Stimulated activated CD8-positive, alpha-beta memory T cell treated with anti-CD3 and anti-CD28 coated beads, Interleukin-4, amount 100 ng/mL, for 24 hours (primary cell): ENCODE measurements around the gene MTG2.

Experiments used
- DNase-seq: peaks from one replicate; pipeline ENCODE4 v3.0.0-alpha.2; 2020; ENCODE audit warnings: low read depth

The MTG2 gene

DNA sequence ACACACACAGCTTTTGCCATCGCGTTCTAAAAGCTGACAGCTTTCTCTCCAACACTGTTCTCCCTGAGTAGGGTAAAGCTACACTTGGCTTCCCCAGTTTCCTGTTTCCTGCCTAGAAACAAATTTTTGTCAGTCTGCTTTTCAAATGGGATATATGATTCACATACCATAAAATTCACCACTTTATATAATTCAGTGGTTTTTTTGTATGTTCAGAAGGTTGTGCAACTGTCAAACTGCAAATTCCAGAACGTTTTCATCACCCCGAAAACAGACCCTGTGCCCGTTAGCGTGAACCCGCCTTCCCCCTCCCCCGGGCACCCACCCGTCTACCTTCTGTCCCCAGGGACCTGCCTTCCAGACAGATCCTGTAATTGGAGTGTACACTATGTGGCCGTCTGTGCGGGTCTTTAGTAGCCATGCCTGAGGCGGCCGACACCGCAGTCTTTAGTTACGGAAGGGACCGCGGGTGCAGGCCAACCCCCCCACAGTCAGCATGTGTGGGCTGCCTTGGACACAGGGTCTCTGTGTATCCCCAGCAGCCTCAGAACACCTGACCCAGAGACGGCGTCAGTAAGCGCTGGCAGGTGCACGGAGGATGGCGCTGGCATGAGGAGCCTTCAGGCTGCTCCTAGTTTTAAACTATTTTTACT lies 20.7 kb downstream of the MTG2 start:
- DNase-seq: no peak

DNA sequence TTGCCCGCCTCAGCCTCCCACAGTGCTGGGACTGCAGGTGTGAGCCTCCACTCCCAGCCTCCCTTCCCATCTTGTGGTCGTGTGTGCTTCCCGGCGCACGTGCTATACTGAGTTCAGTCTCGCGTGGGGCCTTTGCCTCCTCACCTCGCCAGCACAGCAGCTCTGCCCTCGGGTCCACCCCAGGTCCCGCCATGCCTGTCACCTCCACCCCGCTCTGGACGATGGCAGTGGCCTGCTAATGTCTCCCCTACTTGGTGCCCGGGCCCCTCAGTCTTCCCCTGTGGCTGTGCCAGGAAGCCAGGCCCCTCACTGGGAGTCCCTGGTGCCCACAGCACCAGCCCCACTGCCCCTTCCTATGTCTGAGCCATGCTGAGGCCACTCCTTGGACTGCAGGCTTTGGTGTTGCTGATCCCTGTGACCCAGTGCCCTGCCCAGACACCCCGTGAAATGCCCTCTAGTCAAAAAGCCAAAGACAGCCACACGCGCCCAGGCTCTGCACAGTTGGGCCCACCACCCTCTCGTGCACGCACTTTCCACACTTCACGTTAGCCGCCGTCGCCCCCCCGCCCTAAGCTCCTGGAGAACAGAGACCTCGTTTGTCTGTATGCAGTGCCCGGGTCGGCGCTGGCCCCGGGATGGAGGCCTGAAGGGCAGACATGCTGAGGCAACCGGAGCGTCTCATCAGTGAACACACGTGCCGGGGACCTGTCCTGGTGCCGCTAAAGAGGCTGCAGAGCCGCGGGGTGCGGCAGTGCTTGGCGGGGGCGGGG lies 23.0 kb downstream of the MTG2 start:
- no peak for DNase-seq

DNA sequence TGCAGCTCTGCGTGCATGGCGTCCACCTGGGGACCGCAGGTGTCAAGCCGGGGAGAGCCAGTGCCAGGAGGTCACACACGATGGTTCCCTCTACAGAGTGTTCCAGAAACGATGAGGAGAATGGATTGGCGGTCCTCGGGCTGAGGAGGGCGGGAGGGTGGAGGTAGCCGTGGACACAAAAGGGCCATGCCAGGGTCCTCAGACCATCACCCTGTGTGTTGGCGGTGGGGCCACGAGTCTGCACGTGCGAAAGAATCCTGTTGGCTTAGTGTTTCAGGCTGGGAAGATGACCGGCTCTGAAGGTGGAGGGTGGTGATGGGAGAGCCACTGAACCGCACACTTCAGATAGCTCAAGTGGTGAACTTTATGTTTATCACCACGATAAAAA lies 23.6 kb downstream of the MTG2 start:
- DNase-seq: no peak

- no peak for DNase-seq
Measured at GRCh38 chr20:62208061-62208794, 25.4 kb downstream of the MTG2 start.

GRCh38 chr20:62208795-62209755 lies 26.2 kb downstream of the MTG2 start:
- DNase-seq: no peak

DNA sequence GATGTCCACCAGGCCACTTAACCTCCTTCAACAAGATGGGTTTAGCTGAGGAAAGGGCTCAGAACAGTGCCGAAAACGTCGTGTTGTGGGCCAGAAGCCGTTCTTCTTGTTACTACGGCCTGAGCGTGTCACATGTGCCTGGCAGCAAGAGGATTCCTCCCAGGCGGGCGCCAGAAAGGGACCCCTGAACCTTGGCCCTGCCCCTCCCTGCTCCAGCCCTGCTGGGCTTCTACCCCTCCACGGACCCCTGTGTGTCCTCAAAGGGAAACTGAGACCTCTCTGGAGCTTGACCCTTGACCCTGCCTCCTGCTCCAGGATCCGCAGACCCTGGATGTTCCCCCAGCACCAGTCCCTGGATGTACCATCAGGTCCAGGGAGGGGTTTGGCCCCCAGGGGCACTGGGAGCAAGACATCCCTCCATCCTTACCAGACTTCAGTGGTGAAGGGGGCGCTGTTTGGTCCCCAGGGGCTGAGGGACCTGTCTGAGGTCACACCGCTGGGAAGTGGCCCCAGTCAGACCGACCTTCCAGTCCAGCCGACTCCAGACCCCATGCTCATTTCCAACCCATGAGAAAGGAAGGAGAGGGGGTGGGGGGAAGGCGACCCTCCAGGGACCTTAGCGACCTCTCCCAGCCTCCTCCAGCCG lies 27.1 kb downstream of the MTG2 start:
- DNase-seq: no peak

DNA sequence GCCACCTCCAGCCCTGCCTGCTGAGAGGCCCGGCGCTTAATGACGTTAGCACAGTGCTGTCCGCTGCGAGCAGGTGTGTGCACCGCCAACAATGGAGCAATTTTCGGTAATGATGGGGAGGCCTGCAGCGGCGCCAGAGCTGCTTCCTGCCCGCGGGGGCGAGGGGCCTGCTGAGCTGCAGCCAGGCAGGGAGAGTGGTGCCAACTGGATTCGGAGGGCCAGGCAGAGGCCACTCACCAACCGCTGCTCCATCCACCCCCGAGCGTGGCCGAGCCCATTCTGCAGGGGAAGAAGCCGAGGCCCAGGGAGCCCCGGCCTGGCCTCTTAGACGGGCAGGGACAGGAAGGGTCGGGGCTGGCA lies 27.6 kb downstream of the MTG2 start:
- DNase-seq: no peak

- DNase-seq: no peak
Measured at GRCh38 chr20:62211216-62211615, 28.4 kb downstream of the MTG2 start.

GRCh38 chr20:62211769-62212288 lies 29.0 kb downstream of the MTG2 start:
- DNase-seq: no peak

DNA sequence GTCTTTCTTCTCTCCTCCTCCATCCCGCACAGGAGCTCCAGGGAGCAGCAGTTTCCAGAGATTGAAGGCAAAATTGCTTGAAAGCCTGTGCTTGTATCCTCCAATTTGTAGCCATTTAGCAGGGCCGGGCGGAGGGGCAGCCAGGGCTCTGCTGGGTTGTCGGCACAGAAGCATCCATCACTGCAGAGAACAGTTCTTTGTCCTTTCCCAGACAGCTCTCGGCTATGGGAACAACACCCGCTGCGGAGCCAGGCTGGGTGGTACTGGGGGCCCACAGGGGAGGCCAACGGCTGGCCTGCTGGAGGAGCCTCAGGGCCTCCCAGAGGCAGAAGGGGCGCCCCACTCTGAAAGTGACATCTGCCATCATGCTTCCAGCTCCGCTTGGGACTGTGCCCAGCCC lies 29.5 kb downstream of the MTG2 start:
- no peak for DNase-seq

DNA sequence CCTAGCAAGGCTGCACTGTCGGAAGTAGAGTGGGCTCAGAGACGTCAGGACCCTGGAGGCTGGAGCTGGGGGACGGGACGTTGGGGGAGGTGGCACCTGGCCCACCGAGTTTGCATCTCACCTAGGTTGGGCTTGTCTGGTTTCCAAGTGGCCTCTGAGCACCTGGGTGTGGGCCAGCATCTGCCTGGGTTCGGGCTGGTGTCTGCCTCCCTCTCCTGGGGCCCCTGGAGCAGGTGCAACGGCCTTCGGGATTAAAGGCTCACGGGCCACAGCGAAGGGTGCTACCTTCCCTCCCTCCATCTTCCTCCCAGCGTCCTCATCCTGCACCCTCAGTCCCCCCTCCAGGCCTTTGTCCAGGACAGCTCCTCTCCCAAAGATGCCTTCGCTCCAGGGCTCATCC lies 31.2 kb downstream of the MTG2 start:
- no peak for DNase-seq

DNA sequence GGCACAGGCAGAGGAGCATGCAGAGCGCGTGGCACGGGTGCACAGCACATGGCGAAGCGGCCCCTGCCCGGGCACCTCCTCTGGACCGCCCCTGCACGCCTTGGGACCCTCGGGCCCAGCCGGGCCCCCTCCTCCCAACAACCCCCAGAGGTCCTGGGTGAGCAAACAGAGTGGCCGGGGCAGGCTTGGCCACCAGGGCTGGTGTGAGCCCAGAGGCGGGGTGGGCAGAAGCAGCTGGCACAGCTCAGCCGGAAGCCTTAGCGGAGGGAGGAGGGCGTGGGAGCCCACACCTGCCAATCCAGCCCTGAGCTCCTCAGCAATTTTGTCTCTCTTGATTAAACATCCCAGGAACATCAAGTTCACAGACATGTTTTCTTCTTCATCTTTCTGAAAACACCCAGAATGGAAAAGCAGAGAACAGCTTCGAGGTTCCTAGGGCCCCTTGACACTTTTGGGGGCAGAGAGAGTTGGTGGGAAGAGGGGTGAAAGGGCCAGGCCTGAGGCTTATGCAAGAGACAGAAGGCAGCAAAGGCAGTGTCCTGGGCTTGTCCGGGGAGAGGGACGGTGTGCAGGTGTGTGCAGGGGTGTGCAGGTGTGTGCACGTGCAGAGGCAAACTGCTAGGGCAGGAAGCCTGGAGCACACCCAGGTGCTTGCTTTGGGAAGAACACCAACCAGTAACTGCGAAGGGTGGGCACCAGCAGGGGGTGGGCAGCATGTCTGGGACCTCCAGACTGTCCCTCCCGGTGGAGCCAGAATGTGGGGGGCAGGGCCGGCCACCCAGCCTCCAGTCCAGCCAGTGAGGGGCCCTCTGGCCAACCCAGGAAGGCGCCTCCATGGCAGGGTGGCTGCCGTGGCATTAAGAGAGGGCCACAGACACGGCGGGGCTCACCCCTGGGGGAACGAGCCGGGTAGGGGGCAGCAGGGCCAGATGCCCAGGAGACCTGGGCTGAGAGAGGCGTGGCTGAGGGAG lies 32.5 kb downstream of the MTG2 start:
- no peak for DNase-seq

GRCh38 chr20:62215991-62216635 lies 33.3 kb downstream of the MTG2 start:
- DNase-seq: no peak

- no peak for DNase-seq
Measured at GRCh38 chr20:62216636-62217566, 34.1 kb downstream of the MTG2 start.

DNA sequence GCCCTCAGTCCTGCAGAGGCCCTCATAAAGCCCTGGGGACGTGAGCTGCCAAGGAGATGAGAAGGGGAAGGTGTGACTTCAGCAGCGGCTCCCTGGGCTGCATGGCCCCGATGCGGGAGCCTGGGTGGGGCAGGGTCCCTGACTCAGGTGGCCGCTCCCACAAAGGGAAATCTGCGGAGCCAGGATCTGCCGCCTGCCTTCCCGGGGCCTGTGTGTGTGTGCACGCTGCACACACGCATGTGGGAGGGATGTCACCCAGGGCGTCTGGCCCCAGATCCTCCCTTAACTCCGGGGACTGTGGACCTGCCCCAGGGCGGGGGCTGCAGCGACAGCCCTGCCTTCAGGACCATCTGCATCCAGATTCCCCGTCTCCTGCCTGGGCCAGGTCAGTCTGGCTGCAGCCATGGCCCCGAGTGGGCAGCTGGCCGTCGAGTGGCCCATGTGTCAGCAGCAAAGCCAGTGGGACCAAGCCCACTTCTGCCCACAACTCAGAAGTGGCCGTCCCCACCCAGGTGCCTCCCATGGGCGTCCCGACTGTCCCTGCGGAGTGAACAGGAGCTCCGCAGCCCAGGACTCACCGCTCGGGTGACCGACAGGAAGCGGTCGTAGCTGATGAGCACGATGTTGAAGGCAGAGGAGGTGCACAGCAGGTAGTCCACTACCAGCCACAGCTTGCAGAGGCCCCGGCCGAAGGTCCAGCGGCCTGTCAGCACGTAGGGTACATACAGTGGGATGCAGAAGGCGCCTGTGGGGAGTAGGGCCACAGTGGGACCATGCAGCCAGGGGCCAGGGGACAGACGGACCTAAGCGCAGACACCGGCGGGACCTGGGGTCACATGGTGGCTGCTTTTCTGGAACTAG lies 35.3 kb downstream of the MTG2 start:
- no peak for DNase-seq

DNA sequence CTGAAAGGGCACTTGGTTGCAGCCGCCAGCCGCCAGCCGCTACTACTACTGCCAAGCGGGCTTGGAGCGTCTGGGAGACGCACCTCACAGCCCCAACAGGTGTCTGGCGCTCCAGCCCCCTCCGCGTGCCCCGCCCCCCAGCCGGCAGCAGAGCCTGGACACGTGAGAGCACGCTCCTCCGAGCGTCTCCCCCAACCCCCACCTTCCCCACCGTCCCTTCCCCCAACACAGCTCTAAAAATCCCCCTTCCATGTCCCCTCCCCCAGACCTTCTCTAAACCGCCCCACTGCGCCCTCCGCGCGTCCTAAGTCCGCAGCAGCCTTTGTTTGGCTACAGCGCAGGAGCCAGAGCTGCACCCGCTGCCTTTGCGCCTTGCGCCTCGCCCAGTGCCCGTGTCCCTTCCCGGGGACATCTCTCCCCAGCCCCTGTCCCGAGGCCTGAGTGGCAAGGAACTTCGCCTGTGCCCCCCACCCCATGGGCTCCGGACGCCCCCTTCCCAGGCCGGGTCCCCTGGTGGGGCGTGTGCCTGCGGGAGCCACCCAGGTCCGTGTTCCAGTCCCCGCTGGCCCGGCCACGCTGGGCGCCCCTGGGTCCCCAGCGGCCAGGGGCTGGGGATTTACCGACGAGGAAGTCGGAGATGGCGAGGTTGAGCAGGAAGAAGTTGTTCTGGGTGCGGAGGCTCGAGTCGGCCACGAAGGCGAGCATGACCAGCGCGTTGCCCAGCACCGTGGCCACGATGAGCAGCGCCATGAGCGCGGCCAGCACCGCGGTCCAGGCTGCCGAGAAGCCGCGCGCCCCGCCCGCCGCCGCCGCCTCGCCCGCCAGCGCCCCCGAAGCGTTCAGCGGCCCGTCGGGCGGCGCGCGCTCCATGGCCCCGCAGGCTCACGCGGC lies 36.5 kb downstream of the MTG2 start:
- DNase-seq: no peak
